T-helper 2 cell (primary cell): ENCODE results near the gene RBM19.

ENCODE experiments used
- DNase-seq, 5 experiments: peaks; one replicate each; pipeline versions ENCODE4 v3.0.0 to v3.0.0-alpha.2; 2012 to 2022

Gene RBM19

DNA sequence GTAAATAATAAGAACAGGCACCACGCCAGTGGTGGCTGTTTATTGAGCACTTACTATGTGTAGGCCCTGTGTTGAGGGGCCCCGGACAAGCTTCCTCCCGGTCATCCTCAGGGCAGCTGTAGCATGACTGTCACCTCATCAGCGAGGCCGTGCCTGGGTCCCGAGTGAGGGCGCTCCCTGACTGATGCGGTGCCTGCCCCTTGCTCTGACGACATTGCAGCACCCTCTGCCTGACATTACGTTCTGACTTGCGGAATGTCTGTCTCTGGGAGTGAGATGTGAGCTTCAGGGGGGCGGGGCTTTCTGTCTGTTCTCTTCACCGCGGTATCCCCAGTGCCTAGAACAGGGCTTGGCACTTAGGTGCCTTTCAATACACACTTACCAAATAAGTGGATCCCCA lies 167.6 kb downstream of the RBM19 start:
- DNase-seq, result no peak

DNA sequence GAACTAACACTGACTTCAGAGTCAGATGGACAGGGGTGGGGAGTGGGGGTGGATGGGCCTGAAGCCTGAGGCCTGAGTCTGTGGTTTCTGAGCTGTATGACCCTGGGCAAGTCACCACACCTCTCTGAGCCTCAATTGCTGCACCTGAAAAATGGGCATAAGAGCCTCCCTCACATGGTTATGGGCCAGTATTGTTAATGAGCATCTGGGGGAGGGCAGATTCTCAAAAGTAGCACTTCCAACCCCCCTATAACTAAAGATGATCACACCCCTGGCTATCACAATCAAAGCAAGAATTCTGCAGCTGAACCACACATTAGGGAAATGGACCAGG lies 168.6 kb downstream of the RBM19 start:
- DNase-seq, result no peak

DNA sequence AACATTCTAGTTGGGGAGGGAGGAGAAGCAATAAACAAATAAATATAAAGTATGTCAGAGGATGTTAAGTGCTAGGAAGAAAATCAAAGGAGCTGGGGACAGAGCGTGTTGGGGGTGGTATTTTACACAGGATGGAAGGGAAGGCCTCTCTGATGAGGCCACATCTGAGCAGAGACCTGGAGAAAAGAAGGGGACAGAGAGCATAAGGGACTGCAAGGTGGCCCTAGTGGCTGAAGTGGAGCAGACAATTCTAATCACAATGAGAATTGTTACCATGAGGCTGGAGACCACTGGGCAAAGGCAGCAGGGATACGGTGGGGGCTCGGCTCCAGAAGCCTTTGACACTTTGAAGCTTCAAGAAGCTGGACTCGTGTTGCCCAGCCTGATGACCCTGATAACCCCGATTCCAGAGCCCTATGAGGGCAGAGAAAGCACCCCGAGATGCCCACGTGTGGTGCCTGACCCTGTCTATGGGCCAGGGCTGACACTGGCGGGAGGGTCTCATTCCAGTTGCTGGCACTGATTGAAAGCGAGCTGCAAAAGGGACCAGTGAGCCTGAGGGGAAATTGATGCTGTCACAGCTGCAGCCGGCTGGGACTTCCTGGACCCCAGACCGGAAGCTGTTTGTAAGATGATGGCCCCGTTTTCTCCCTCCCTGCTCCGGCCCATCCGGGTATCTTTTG lies 169.1 kb downstream of the RBM19 start:
- DNase-seq, result no peak

DNA sequence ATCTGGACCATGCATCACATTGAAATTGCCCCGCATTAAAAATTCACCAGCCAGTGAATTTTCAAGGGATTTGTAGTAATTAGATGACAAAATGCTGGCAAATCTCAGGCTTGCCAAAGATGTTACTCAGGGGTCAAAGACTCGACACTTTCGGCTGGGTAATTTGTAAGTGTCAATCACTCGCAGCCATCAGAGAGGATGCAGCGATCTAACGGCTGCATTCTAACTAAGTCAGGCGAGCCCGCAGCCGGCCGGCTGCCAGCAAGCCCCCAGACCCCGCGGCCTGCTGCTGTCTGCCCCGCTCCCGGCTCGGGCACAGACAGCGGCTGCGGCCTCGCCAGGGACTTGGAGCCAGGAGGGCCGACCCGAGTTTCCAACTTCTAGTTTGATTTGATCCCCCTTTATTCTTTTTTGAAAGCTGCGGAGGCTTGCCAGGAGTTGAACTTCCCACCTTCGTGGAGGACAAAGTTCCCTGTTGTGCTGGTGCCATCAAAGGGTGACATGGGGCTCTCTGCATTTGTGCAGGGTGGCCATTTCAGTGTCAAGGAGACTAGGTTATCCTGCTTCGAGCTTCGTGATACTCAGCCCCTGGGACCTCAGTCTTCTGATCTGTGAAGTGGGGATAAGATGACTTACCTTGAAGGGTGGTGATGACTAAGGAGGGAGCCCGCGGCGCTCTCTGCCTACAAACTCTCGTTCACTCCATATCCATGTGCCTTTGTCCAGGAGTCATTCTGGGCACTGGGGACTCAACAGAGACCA lies 169.9 kb downstream of the RBM19 start:
- DNase-seq, result no peak

DNA sequence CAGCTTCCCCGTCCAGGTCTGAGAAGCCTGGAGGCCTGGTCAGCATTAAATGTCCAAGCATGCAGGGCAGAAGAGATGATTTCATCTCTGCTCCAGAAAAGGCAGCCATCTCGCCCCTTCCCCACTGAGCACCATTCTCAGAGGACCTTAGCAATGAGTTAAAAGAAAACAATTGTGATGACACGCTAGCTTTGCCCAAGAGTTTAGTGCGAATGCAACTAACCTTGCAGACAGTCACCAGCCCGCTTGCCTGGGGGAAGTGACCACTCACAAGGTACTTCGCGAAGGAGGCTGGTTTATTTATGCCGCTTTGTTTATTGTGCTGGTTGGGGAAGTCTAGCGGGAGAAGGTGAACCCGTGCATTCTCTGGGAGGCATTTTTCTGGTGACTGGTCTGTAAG lies 170.7 kb downstream of the RBM19 start:
- no peak for DNase-seq

DNA sequence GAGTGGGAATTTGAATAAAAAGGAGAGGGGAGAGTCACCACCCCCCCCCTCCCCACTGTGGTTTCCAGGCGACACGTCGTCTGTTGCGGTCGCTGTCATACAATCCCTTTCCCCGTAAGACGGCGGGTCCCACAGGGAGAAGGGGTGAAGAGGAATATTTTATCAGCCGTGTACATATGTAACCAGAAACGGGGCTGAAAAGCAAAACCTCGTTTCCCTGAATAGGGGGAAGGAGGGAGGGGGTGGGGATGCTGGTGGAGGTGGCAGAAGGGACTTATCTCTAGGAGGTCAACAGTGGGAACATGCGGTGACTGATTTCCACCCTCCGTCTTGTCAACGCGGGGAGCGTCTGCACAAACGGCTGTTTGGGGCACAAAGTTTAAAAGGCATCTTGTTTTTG lies 171.4 kb downstream of the RBM19 start:
- DNase-seq, result no peak

DNA sequence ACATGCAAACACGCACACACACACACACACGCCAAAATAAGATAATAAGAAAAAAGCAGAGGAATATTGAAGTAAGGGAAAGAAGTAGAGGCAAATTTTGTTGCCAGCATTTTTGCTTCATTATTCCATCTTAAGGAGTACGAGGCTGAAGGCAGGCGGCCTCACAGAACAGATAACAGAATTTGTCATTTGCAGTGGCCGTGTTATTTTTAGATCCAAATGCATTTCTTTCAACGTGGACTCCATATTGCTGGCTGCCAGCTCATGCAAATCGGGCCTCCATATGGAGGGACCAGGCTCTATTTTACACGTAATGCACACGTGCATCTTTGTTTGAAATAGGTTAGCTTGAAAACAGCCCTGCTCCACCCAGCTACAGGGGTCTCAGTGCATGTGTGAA lies 172.9 kb downstream of the RBM19 start:
- DNase-seq, result no peak

DNA sequence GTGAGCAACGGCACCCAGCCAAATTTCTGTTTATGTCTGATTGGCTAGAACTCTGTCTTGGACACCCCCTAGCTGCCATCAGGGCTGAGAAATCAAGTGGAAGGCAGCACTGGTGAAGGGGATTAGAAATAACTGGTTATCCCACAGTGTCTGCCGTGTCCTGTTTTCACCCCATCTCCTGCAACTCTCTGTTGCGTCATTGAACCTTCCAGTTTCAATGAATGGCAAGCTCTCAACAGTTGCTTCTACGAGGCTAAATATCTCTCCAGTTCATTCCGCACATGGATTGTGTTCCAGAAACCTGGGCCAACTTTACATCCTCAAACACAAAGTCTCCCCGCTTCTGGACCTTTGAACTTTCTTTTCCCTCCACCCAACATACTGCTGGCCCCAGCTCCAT lies 173.7 kb downstream of the RBM19 start:
- DNase-seq, result no peak

DNA sequence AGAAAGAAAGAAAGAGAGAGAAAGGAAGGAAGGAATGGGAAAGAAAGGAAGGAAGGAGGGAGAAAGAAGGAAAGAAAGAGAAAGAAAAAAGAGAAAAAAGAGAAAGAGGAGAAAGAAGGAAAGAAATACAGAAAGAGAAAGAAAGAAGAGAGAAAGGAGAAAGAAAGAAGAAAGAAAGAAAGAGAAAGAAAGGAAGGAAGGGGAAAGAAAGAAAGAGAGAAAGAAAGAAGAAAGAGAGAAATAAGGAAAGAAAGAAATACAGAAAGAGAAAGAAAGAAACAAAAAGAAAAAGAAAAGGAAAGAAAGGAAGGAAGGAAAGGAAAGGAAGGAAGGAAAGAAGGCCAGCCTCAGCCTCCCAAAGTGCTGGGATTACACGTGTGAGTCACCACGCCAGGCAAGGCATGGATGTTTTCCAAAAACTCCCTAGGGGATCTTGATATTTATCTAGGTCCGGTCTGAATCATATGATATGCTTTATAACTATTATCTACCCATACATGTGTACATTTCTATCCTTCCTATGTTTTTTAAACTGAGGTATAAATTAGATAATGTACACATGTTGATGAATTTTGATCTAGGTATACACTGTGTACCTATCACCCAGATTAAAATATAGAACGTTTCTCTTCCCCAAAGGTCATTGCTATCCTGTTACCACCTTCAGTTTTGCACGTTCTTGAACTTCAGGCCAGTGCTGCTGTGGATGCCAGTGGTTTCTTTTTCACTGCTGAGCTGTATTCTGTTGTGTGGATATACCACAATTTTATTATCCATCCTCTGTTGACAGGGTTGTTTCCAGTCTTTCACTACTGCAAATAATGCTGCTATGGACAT lies 177.9 kb downstream of the RBM19 start:
- no peak for DNase-seq

DNA sequence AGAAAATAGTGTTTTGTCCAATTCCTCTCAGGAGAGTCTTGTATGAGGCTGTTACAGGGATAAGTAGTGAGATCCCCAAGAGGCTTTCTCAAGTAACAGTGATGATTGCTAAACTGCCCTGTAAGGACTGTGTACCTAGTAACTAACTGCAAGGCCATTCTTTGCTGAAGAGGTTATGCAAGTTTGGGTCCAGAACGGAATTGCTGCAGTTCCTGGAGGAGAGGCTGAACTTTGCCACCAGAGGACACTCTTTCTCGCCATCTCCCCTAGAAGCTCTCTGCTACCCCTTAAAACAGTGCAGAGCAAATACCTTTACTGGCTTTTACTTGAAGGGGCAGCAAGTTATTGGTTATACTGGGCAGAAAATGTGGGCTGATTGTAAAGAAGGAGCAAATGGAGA lies 180.0 kb downstream of the RBM19 start:
- DNase-seq, result no peak

DNA sequence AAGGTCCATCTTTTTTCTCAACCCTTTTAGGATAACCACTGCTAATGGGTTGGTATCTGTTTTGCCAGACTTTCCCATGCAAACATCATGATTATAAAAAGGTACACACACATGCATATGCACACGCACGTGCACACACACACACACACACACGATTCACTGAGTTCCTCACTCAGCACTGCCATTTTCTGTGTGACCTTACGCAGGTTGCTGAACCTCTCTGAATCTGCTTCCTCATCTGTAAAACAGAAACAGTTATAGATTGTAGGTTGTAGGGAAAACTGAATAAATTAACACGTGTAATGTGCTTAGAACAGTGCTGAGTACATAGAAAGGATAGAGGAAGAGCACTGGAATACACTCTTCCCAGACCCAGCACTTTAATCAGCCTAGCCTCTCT lies 182.3 kb downstream of the RBM19 start:
- DNase-seq, result no peak

DNA sequence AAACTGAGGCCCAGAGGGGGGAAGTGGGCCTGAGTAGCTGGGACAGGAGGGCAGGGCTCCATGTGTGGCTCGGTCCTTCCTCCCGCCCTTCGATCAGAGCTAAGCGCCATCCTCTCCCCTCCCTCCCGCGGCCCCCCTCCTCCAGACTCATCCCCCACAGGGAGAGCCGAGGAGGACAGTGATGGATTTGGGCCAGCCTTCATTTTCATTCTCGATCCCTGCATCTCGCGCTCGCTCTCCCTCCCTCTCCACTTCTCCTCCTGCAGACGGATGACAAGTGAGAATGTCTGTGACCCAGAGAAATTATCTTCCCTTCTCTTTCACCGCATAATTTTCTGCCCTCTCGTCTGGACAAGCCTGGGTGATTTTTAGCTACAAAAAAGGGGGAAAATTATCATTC lies 183.3 kb downstream of the RBM19 start:
- no peak for DNase-seq

DNA sequence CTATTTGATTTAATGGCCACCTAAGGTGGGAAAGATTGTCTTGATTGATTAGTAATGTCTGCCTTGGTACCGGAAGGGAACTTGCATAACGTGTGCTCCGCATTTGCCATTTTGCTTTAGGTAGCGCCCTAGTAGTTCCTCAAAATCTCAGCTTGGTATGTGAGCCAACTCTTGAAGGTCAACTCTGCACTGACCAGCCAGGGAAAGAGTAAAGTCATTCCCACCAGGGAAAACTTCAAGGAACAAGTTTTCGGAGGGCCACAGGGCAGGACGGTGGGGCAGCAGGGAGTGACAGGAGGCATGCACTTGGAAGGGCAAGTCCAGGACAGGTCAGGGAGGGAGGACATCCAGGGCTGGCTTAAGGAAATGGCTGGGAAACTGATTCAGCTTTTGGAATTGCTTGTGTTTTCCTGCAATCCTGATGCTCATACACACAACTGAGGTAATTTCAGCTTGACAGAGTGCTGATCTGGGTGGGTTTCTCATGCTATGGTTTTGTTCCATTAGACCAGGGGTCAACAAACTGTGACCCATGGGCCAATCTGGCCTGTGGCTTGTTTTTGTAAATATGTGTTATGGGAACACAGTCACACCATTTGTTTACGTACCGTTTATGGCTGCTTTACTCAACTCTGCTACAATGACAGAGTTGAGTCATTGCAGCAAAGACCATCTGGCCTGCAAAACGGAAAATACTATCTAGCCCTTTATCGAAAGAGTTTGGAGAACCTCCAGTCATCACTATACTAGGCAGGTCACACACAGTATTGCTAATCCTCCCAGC lies 184.5 kb downstream of the RBM19 start:
- DNase-seq, result no peak

DNA sequence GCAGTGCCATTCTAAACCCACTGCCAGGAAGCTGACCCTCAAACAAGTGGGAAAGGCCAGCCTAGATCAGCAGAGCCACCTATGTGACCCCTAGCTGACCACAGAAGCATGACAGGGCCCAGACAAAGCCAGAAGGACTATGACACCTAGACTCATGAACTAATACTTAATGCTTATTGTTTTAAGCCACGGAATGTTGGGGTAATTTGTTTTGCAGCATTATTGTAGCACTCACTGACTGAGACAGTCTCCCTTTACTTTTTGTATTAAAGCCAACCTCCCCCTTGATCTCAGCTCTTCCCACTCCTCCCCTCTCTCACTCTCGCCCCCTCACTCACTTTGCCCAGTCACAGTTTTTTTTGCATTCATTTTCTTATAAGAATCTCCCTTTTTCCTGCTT lies 186.4 kb downstream of the RBM19 start:
- DNase-seq, result no peak

DNA sequence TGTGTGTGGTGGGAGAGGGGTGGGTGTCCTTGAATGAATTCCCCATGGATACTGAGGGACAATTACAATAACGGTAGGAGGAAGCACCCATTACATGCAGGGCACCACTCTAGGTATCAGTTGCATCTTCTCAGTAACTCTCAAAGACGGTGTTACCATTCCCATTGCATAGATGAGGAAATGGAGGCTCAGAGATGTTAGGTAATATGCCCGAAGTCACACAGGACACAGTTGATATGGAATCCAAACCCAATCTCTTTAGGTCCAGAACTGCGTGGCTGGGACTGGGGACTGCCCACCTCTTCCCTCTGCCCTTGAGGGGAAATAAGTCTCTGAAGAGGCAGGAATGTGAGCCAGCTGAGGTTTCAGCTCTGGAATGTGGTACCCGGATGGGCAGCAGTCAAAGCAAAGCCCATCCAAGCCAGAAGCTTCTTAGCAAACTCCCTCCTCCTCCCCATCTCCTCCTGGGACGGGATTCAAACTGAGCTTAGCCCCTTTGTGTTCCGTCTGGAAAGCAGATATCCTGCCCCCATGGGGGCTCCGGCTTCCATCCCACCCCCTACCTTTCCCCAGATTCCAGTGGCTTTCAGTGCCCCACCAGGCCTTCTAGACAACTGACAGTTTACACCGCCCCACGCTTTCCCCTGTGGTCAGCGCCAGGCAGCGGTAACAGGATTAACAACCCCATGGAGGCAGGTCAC lies 187.5 kb downstream of the RBM19 start:
- no peak for DNase-seq

DNA sequence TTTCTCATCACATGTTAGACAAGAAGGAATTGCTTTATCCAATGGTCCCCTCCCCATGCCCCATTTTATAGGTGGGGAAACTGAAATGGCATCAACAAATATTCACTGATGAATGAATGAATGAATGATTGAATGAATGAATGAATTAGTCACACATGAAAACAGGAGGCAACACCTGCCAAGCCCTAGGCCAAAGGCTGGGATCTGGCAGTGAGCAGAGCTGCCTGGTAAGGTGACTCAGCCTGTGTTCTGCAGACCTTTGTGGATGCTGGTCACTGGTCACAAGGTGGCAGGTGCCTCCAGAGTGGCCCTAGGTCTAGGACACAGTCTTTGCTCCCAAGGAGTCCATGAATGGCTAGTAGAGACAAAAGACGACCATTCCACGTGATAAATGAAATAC lies 188.4 kb downstream of the RBM19 start:
- DNase-seq, result no peak

DNA sequence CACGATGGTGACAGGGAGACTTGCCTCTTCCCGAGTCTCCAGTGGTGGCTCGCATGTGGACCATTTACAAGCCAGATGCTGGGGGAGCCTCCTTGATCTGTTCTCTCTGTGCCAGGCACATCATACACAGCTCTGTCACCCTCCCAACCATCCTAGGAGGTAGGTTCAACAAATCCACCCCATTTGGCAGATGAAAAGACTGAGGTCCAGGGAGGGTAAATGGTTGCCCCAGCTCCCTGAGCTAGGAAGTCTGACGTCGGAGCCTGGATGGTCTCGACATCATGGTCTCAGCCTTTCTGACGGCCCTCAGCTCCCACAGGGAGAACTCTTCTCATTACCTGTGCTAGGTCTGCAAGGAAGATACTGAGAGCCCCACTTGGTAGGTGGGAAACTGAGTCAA lies 189.6 kb downstream of the RBM19 start:
- DNase-seq, result no peak

DNA sequence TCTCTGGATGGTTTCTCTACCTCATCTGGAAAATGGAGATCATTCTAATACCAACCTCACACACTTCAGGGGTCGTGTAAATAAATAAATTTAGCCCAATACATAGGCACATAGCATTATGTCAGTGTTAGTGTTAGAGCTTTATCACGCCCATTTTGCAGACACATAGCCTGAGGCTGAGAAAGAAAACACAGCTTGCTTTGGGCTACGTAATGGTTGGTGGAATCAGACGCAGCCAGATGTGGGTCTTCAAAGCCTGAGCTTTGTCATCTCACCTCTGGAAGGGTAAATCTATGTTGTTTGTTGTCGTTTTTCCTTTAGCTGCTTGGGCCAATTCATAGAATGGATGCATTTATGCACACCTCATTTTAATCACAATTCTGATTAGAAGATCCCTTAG lies 191.6 kb downstream of the RBM19 start:
- no peak for DNase-seq

DNA sequence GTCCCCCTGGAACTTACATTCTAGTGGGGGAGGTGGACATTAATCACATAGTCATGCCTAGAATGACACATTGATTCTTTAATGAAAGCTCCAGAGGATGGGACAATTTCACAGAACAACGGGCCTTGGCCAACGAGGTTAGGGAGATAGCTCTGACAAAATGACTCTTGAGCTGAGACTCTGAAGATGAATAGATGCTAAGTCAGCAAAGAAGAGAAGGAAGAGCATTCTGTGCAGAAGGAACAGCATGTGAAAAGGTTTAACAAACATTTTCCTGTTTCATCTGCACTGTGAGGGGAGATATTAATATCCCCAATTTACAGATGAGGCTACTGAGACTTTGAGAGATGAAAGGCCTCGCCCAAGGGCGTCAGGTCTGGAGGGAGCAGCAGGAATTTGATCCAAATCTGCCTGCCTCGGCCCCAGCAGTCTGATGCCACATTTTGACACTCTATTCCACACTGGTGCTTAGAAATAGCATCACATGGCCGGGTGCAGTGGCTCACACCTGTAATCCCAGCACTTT lies 193.6 kb downstream of the RBM19 start:
- DNase-seq, result no peak

DNA sequence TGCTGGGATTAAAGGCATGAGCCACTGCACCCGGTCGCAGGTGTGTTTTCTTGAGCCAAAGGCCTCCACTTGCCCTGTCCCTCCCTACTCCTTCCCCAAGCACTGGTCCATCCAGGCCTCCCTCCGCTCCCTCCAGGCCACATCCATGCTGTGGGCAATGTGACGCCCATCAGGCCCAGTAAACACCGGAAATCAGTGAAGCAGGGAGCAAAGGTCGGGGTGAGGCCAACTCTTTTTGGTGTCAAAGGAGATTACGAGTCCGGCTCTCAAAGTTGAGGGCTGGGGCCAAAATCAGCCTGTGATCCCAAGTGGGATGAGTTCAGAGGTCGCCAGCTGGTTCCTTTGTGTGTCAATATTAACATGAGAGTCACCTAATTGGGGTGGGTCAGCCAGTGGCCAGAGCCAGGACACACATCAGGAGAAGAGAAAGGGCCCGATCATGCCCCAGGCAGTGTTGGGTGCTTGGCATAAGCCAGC lies 195.7 kb downstream of the RBM19 start:
- DNase-seq, result no peak

DNA sequence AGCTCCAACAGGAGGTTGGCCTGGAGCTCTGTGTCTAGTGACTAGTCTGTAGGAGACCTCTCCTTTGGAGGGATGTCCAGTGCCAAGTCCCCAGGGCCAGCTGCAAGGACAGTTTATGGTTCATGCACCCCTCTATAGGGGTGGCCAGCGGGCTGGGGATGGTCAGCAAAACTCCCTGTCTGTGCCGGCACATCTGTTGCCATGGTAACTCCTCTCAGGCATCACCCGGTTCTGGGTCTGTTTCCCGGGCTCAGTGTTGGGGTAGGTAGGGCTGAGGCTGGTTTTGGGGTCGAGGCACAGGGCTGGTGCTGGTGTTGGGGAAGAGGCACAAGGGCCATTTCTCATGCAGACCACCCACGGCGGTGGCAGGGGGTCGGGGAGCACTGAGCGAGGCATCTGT lies 196.8 kb downstream of the RBM19 start:
- DNase-seq, result no peak

DNA sequence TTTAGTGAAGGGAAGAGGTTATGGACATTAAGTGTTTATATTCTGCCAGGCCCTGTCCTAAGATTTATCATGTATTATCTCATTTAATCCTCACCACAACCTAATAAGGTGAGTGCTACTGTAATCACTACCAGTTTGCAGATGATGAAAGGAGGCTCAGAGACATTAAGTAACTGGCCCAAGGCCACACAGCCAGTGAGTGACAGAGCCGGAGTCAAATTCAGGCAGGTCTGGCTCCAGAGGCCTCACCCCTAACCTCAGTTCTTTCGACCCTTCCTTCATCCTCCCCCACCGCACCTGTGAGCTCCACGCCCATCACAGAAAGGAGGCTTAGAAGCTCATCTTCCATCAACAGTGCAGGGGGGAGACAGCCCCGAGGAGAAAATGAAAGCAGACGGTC lies 197.3 kb downstream of the RBM19 start:
- no peak for DNase-seq
